ENCODE data around the gene EVI5L. TPM values are rescaled to one million over a fixed set of nuclear protein-coding genes. Genes with fewer than 3 reads are reported as not detected.

The EVI5L gene
- total and polyA plus RNA-seq, 2 of the 13 experiments (the other 11 are each of a cell fraction or from before 2014, with no cell fraction given), result 1.7 to 2.4 TPM

GRCh38 chr19:7888145-7888825 is 58.3 kb downstream of the EVI5L start, which contains the start of gene LRRC8E (continued):
- TF ChIP-seq ZNF564 (CRISPR knock-in tag; IDR thresholded peaks at IDR 0.05) (no peak), ZNF3 (CRISPR knock-in tag; IDR thresholded peaks at IDR 0.05) (no peak), ZNF264 (CRISPR knock-in tag; IDR thresholded peaks at IDR 0.05) (0 out of 2 replicates have a peak, but pooled peaks have one; percentile 42), ATAD3A (CRISPR knock-in tag; IDR thresholded peaks at IDR 0.05) (no peak), ZNF335 (CRISPR knock-in tag; IDR thresholded peaks at IDR 0.05) (peak; percentile 21; the same call in 1 of the 2 replicates), ZNF670 (CRISPR knock-in tag; IDR thresholded peaks at IDR 0.05; ENCODE audit: borderline replicate concordance) (peak; percentile 77; the same call in 1 of the 2 replicates), ZSCAN31 (CRISPR knock-in tag; IDR thresholded peaks at IDR 0.05; ENCODE audit: low read depth) (no peak), ZFP82 (CRISPR knock-in tag; IDR thresholded peaks at IDR 0.05; ENCODE audit: borderline replicate concordance) (0 out of 2 replicates have a peak, but pooled peaks have one; percentile 16), PRPF4 (IDR thresholded peaks at IDR 0.05; ENCODE audit: low read depth, low read length, poor library complexity, severe bottlenecking) (no peak), ZBTB37 (CRISPR knock-in tag; IDR thresholded peaks at IDR 0.05) (no peak), ZNF589 (CRISPR knock-in tag; conservative IDR thresholded peaks at IDR 0.05) (no peak), REPIN1 (CRISPR knock-in tag; IDR thresholded peaks at IDR 0.05; ENCODE audit: borderline replicate concordance, low read depth) (no peak), ZSCAN20 (CRISPR knock-in tag; IDR thresholded peaks at IDR 0.05; ENCODE audit: borderline replicate concordance) (0 out of 2 replicates have a peak, but pooled peaks have one; percentile 38), ARID5B (CRISPR knock-in tag; IDR thresholded peaks at IDR 0.05) (peak; percentile 44), MZF1 (CRISPR knock-in tag; IDR thresholded peaks at IDR 0.05; ENCODE audit: borderline replicate concordance) (no peak), PHB2 (IDR thresholded peaks at IDR 0.05; ENCODE audit: partially characterized antibody) (no peak), REL (CRISPR knock-in tag; conservative IDR thresholded peaks at IDR 0.05) (no peak), BCL3 (CRISPR knock-in tag; IDR thresholded peaks at IDR 0.05) (no peak), YEATS4 (CRISPR knock-in tag; IDR thresholded peaks at IDR 0.05; ENCODE audit: borderline replicate concordance) (peak; percentile 41; the same call in 1 of the 2 replicates)
- TF ChIP-seq, protein P1, sequence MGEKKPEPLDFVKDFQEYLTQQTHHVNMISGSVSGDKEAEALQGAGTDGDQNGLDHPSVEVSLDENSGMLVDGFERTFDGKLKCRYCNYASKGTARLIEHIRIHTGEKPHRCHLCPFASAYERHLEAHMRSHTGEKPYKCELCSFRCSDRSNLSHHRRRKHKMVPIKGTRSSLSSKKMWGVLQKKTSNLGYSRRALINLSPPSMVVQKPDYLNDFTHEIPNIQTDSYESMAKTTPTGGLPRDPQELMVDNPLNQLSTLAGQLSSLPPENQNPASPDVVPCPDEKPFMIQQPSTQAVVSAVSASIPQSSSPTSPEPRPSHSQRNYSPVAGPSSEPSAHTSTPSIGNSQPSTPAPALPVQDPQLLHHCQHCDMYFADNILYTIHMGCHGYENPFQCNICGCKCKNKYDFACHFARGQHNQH (CRISPR knock-in tag; IDR thresholded peaks at IDR 0.05), result no peak
- TF ChIP-seq, protein P2, sequence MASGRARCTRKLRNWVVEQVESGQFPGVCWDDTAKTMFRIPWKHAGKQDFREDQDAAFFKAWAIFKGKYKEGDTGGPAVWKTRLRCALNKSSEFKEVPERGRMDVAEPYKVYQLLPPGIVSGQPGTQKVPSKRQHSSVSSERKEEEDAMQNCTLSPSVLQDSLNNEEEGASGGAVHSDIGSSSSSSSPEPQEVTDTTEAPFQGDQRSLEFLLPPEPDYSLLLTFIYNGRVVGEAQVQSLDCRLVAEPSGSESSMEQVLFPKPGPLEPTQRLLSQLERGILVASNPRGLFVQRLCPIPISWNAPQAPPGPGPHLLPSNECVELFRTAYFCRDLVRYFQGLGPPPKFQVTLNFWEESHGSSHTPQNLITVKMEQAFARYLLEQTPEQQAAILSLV (CRISPR knock-in tag; IDR thresholded peaks at IDR 0.05; ENCODE audit: borderline replicate concordance), result 0 out of 2 replicates have a peak, but pooled peaks have one; percentile 45
